ENCODE results near the gene DEFB116. TPM values are rescaled to one million over a fixed set of nuclear protein-coding genes. Genes with fewer than 3 reads are reported as not detected.
"Not testable (repeated sequence)": the region's sequence is repeated elsewhere in the genome, so short reads cannot be mapped to it uniquely, and the experiment has no call there.

Gene DEFB116
- total and polyA plus RNA-seq, 2 of the 4 experiments (the other 2 are of a cell fraction), result not detected

- H3K4me1 ChIP-seq (ENCODE audit: control insufficient read depth, insufficient read depth, low read length); H3K4me3 ChIP-seq (ENCODE audit: insufficient read depth, low read depth, low read length); H3K23ac ChIP-seq (ENCODE audit: low read depth, low read length); POLR2A ChIA-PET (ENCODE audit: unreplicated experiment); intact Hi-C loops (cut with micrococcal nuclease); H3K56ac ChIP-seq (ENCODE audit: extremely low read depth, insufficient read depth, low read length); BruUV-seq (replicated peaks); H3K27ac ChIP-seq (ENCODE audit: insufficient read depth, low read length); H3K36me3 ChIP-seq (ENCODE audit: control insufficient read depth, insufficient read depth, low read length); H2AK9ac ChIP-seq (replicated peaks; ENCODE audit: low read depth, low read length, poor library complexity); H2BK120ac ChIP-seq (ENCODE audit: low read depth, low read length); in situ Hi-C loops (cut with MboI; ENCODE audit: low sequenced_read_pairs); H3K27me3 ChIP-seq (ENCODE audit: control insufficient read depth, insufficient read depth, low read length); dilution Hi-C loops (cut with HindIII; ENCODE audit: low sequenced_read_pairs, unreplicated experiment); H4K8ac ChIP-seq (ENCODE audit: low read depth in 2 of 2, low read length in 2 of 2); H2BK20ac ChIP-seq (ENCODE audit: low read depth, low read length); H2AFZ ChIP-seq (replicated peaks; ENCODE audit: low read length, poor library complexity); H3K14ac ChIP-seq (replicated peaks; ENCODE audit: low read depth, low read length); H2AK5ac ChIP-seq (ENCODE audit: low read depth, low read length); H3K18ac ChIP-seq (ENCODE audit: low read depth, low read length); H3K4ac ChIP-seq (ENCODE audit: low read depth, low read length); H3K9ac ChIP-seq (ENCODE audit: low read depth, low read length); H3K9me1 ChIP-seq (ENCODE audit: insufficient read depth, low read length); H3K4me2 ChIP-seq (ENCODE audit: low read depth, low read length); H4K20me1 ChIP-seq (ENCODE audit: insufficient read depth, low read length); H2BK15ac ChIP-seq (ENCODE audit: low read depth, low read length); H3K79me1 ChIP-seq (ENCODE audit: low read depth in 1 of 2, low read length in 2 of 2); CTCF ChIA-PET; H2BK5ac ChIP-seq (ENCODE audit: low read depth, low read length, poor library complexity, severe bottlenecking); DNase-seq; H4K91ac ChIP-seq (ENCODE audit: insufficient read depth, low read depth, low read length); H4K5ac ChIP-seq (ENCODE audit: low read depth, low read length); ATAC-seq (ENCODE audit: low read depth): not testable (repeated sequence)
- peaks cover 16% of the 10 kb centered on the region for H3K9me3 ChIP-seq (ENCODE audit: control insufficient read depth, insufficient read depth, low read length)
- 64% methylated on average over 3 of the region's 7 CpGs; no CpG with 5 or more reads in 1 of the 2 experiments for WGBS, 2 experiments (ENCODE audit: extremely low coverage in 2 of 2, insufficient read length in 1 of 2)
These were observed 23.4 kb downstream of the DEFB116 start for GRCh38 chr20:31284964-31285363.

Measured in IMR-90 (cell line).